ENCODE results near the gene ARAP1. TPM values are rescaled to one million over a fixed set of nuclear protein-coding genes. Genes with fewer than 3 reads are reported as not detected.

Gene ARAP1
- total RNA-seq, 1 donor = 95.2 TPM

DNA sequence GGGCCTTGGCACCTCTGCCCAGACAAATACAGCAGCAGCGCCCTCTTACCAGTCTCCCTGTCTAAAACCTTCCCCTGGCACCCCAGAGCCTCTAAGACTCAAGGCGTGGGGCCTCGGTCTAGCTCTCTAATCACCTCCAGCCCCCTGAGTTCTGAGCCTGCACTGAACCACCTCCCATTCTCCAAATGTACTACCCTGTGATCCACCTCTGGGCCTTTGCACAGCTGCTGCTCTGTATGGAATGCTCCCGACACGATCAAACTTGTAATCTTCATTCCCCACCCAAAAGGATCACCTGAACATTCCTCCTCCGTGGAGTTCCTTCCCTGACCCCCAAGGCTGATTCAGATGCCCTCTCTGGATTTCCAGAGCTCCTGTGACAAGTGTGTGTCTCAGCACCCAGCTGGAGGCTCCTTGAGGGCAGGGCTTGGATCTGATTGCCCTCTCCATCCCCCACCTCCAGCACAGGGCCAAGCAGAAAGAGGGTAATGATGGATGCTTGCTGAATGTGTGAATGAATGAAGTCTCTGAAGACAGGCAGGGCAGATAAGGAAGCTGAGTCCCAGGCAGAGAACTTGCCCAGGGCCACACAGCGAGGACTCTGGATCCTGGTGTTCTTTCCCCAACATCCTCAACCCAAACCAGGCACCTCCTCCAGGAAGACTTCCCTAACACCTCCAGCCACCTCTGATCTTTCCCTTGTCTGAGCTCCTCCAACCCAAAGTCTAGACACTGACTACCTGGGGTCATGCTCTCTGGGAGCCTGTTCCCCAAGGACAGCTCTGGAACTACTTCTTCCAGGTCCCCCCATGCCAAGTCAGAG is 23.3 kb upstream of the ARAP1 start:
- H2AFZ ChIP-seq (ENCODE audit: low read length) = no peak overlapping the region
- H3K79me2 ChIP-seq (ENCODE audit: insufficient read depth, low read length) = no peaks in the 10 kb centered on the region
- TF ChIP-seq, protein P1, sequence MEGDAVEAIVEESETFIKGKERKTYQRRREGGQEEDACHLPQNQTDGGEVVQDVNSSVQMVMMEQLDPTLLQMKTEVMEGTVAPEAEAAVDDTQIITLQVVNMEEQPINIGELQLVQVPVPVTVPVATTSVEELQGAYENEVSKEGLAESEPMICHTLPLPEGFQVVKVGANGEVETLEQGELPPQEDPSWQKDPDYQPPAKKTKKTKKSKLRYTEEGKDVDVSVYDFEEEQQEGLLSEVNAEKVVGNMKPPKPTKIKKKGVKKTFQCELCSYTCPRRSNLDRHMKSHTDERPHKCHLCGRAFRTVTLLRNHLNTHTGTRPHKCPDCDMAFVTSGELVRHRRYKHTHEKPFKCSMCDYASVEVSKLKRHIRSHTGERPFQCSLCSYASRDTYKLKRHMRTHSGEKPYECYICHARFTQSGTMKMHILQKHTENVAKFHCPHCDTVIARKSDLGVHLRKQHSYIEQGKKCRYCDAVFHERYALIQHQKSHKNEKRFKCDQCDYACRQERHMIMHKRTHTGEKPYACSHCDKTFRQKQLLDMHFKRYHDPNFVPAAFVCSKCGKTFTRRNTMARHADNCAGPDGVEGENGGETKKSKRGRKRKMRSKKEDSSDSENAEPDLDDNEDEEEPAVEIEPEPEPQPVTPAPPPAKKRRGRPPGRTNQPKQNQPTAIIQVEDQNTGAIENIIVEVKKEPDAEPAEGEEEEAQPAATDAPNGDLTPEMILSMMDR (IDR thresholded peaks at IDR 0.05; ENCODE audit: extremely low read depth, low read depth, low read length) = no peak
- no peaks in the 10 kb centered on the region for H3K9me3 ChIP-seq (ENCODE audit: low read depth, low read length)
- DNase-seq (ENCODE audit: insufficient read length, low spot score, missing footprints) = peak; percentile 66
- peaks cover 26% of the 10 kb centered on the region for H3K4me1 ChIP-seq (ENCODE audit: insufficient read depth, low read length)
- no peak overlapping the region for H3K27ac ChIP-seq (ENCODE audit: low read depth, low read length)
- H3K36me3 ChIP-seq (ENCODE audit: insufficient read depth, low read length) = no peaks in the 10 kb centered on the region
- H4K20me1 ChIP-seq (ENCODE audit: insufficient read depth, low read length) = no peaks in the 10 kb centered on the region
- H3K4me3 ChIP-seq (ENCODE audit: insufficient read depth, low read length) = no peak overlapping the region
- H3K4me2 ChIP-seq (ENCODE audit: insufficient read depth, low read length) = no peak overlapping the region
- peaks cover 7% of the 10 kb centered on the region for H3K27me3 ChIP-seq (ENCODE audit: insufficient read depth, low read length)

DNA sequence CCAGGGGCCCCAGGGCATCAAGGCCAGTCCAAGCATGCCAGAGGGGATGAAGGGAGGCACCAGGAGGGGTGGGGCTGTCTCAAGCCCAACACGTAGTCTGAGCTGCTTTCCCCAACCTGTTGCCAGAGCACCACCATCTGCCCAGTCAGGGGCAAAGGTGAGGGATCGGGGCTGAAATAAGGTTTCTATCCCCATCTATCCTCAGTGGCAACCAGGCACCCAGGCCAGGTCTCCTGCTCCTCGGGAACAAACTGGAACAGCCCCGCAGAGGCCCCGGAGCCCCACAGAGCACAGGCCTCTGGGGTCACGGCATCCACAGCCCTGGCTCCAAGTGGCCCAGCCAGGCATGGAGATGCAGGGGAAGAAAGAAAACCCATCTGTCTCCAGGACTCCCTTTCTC is 22.3 kb upstream of the ARAP1 start:
- Histone ChIP-seq H3K4me3 (ENCODE audit: insufficient read depth, low read length) (no peak overlapping the region), H2AFZ (ENCODE audit: low read length) (no peak overlapping the region), H3K9me3 (ENCODE audit: low read depth, low read length) (no peaks in the 10 kb centered on the region), H3K4me2 (ENCODE audit: insufficient read depth, low read length) (no peak overlapping the region), H3K27me3 (ENCODE audit: insufficient read depth, low read length) (no peaks in the 10 kb centered on the region), H4K20me1 (ENCODE audit: insufficient read depth, low read length) (no peaks in the 10 kb centered on the region), H3K79me2 (ENCODE audit: insufficient read depth, low read length) (no peaks in the 10 kb centered on the region), H3K36me3 (ENCODE audit: insufficient read depth, low read length) (no peaks in the 10 kb centered on the region), H3K4me1 (ENCODE audit: insufficient read depth, low read length) (peaks cover 26% of the 10 kb centered on the region), H3K27ac (ENCODE audit: low read depth, low read length) (no peak overlapping the region)
- DNase-seq (ENCODE audit: insufficient read length, low spot score, missing footprints) = peak; percentile 73
- TF ChIP-seq, protein P1 (IDR thresholded peaks at IDR 0.05; ENCODE audit: extremely low read depth, low read depth, low read length) = no peak

DNA sequence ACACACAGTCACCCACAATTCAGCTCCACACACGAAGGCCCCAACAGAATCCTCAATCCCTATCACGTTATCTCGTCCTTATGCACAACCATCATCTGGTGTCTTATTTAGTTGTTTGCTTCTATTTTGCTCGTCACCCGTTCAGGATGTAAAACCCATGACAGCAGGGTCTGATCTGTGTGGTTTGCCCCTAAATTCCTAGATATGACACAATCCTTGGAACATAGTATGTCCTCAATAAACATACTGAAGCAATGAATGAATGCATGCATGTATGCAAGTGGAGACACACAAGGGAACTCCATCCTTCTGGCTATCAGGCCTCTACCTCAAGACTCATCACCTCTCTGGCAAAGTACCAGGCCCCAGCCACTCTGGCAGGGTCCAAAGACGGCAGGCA is 21.5 kb upstream of the ARAP1 start:
- no peaks in the 10 kb centered on the region for H3K9me3 ChIP-seq (ENCODE audit: low read depth, low read length)
- H3K27me3 ChIP-seq (ENCODE audit: insufficient read depth, low read length) = no peaks in the 10 kb centered on the region
- DNase-seq (ENCODE audit: insufficient read length, low spot score, missing footprints) = peak; percentile 88
- H3K4me2 ChIP-seq (ENCODE audit: insufficient read depth, low read length) = peak overlapping the region; percentile 20
- peaks cover 26% of the 10 kb centered on the region for H3K4me1 ChIP-seq (ENCODE audit: insufficient read depth, low read length)
- no peaks in the 10 kb centered on the region for H4K20me1 ChIP-seq (ENCODE audit: insufficient read depth, low read length)
- no peak overlapping the region for H3K4me3 ChIP-seq (ENCODE audit: insufficient read depth, low read length)
- no peaks in the 10 kb centered on the region for H3K79me2 ChIP-seq (ENCODE audit: insufficient read depth, low read length)
- no peak overlapping the region for H2AFZ ChIP-seq (ENCODE audit: low read length)
- peak overlapping the region; percentile 71 for H3K27ac ChIP-seq (ENCODE audit: low read depth, low read length)
- TF ChIP-seq, protein P1 (IDR thresholded peaks at IDR 0.05; ENCODE audit: extremely low read depth, low read depth, low read length) = no peak
- no peaks in the 10 kb centered on the region for H3K36me3 ChIP-seq (ENCODE audit: insufficient read depth, low read length)

DNA sequence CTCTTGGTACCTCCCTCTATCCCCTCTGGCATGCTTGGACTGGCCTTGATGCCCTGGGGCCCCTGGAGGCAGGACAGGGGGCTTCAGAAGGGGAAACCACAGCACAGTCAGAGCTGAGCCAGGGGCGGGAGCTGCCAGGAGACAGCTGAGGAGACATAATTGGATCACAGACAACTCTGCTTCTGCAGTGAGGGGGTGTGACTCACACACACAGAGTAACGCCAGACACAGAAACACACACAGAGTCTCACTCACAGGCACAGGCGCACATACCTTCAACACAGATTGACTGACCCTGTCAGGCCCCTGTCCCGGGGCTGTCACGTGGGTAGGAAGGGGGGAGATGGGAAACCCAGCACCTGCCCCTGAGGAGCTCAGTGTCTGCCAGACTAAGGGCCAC is 21.1 kb upstream of the ARAP1 start:
- no peaks in the 10 kb centered on the region for H3K36me3 ChIP-seq (ENCODE audit: insufficient read depth, low read length)
- H3K4me1 ChIP-seq (ENCODE audit: insufficient read depth, low read length) = peaks cover 26% of the 10 kb centered on the region
- H3K79me2 ChIP-seq (ENCODE audit: insufficient read depth, low read length) = no peaks in the 10 kb centered on the region
- peak overlapping the region; percentile 64 for H2AFZ ChIP-seq (ENCODE audit: low read length)
- peak; percentile 99 for DNase-seq (ENCODE audit: insufficient read length, low spot score, missing footprints)
- H3K9me3 ChIP-seq (ENCODE audit: low read depth, low read length) = no peaks in the 10 kb centered on the region
- H4K20me1 ChIP-seq (ENCODE audit: insufficient read depth, low read length) = no peaks in the 10 kb centered on the region
- no peak overlapping the region for H3K4me3 ChIP-seq (ENCODE audit: insufficient read depth, low read length)
- TF ChIP-seq, protein P1 (IDR thresholded peaks at IDR 0.05; ENCODE audit: extremely low read depth, low read depth, low read length) = no peak
- H3K4me2 ChIP-seq (ENCODE audit: insufficient read depth, low read length) = peak overlapping the region; percentile 20
- peak overlapping the region; percentile 71 for H3K27ac ChIP-seq (ENCODE audit: low read depth, low read length)
- no peaks in the 10 kb centered on the region for H3K27me3 ChIP-seq (ENCODE audit: insufficient read depth, low read length)

All from osteoblast (primary cell).